OCI-LY1 (cell line): ENCODE measurements around the gene UPK3A.
"Not testable (repeated sequence)": the region's sequence is repeated elsewhere in the genome, so short reads cannot be mapped to it uniquely, and the experiment has no call there.

Experiments
- H2AFZ ChIP-seq: fragments of 200-600 bp; sonication (generic), shearing (Covaris generic); 2 replicates; pipeline ENCODE4 v1.6.0; 2014; ENCODE audit warnings: antibody characterized with exemption, mild to moderate bottlenecking, low read length
- H3F3A ChIP-seq: fragments of 200-600 bp; sonication (generic), shearing (Covaris generic); 2 replicates; pipeline ENCODE4 v1.6.0; 2014; ENCODE audit warnings: mild to moderate bottlenecking, antibody characterized with exemption, low read length, moderate library complexity; ENCODE audit not compliant: insufficient read depth
- H3K27ac ChIP-seq: fragments of 200-600 bp; sonication (generic); 2 replicates; pipeline ENCODE4 v1.5.1; 2014; ENCODE audit warnings: low read length, mixed run types, mild to moderate bottlenecking, low read depth; ENCODE audit not compliant: poor library complexity, severe bottlenecking
- H3K27me3 ChIP-seq: fragments of 200-600 bp; sonication (generic); 2 replicates; pipeline ENCODE4 v1.6.0; 2014; ENCODE audit warnings: antibody characterized with exemption, mild to moderate bottlenecking, low read length, moderate library complexity; ENCODE audit not compliant: insufficient read depth
- H3K36me3 ChIP-seq: fragments of 200-600 bp; sonication (generic); 2 replicates; pipeline ENCODE4 v1.6.1; 2014; ENCODE audit warnings: mild to moderate bottlenecking, antibody characterized with exemption, low read length, moderate library complexity, mixed read lengths; ENCODE audit not compliant: insufficient read depth
- H3K4me1 ChIP-seq: fragments of 200-600 bp; sonication (generic); 2 replicates; pipeline ENCODE4 v1.5.1; 2014; ENCODE audit warnings: mild to moderate bottlenecking, low read length, moderate library complexity; ENCODE audit not compliant: insufficient read depth, severe bottlenecking
- H3K4me2 ChIP-seq: fragments of 200-600 bp; sonication (generic), shearing (Covaris generic); 2 replicates; pipeline ENCODE4 v1.6.1; 2014; ENCODE audit warnings: low read length
- H3K4me3 ChIP-seq: fragments of 200-600 bp; sonication (generic); 2 replicates; pipeline ENCODE4 v1.5.1; 2014; ENCODE audit warnings: low read length, low read depth, mild to moderate bottlenecking, mixed read lengths; ENCODE audit not compliant: poor library complexity, severe bottlenecking
- H3K79me2 ChIP-seq: fragments of 200-600 bp; shearing (Covaris generic); 2 replicates; pipeline ENCODE4 v1.6.1; 2016; ENCODE audit warnings: mixed run types, low read length, mixed read lengths; ENCODE audit not compliant: insufficient read depth
- H3K9ac ChIP-seq: fragments of 200-600 bp; sonication (generic), shearing (Covaris generic); 2 replicates; pipeline ENCODE4 v1.6.1; 2014; ENCODE audit warnings: mild to moderate bottlenecking, low read length, mixed read lengths
- H3K9me2 ChIP-seq: fragments of 200-600 bp; sonication (generic), shearing (Covaris generic); 2 replicates; pipeline ENCODE4 v1.6.1; 2014; ENCODE audit warnings: low read depth, mild to moderate bottlenecking, low read length, mixed read lengths
- H3K9me3 ChIP-seq: fragments of 200-600 bp; shearing (Covaris generic); 2 replicates; pipeline ENCODE4 v1.6.1; 2014; ENCODE audit warnings: low read length, mixed read lengths
- H4K20me1 ChIP-seq: fragments of 200-600 bp; sonication (generic), shearing (Covaris generic); 2 replicates; pipeline ENCODE4 v1.6.0; 2016; ENCODE audit warnings: mild to moderate bottlenecking, low read length; ENCODE audit not compliant: insufficient read depth
- CTCF ChIP-seq: fragments of 200-600 bp; sonication (generic), shearing (Covaris generic); IDR thresholded peaks from 2 replicates; pipeline ENCODE4 v1.5.1; 2017; ENCODE audit warnings: mild to moderate bottlenecking, antibody characterized with exemption, low read length, moderate library complexity, mixed read lengths
- EZH2 ChIP-seq: fragments of 200-600 bp; sonication (generic), shearing (Covaris generic); IDR thresholded peaks from 2 replicates; pipeline ENCODE4 v1.8.0; 2017; ENCODE audit warnings: borderline replicate concordance, mixed run types, mild to moderate bottlenecking, antibody characterized with exemption, low read length, moderate library complexity, mixed read lengths

The UPK3A gene

GRCh38 chr22:45294030-45294429, 9.3 kb downstream of the UPK3A start:
- Histone ChIP-seq H3K4me1 (peaks cover 3% of the 10 kb centered on the region), H3K27ac (no peak overlapping the region), H3K27me3 (peaks cover 18% of the 10 kb centered on the region; the same call in 1 of the 2 replicates), H3K79me2 (no peaks in the 10 kb centered on the region), H2AFZ (no peak overlapping the region), H4K20me1 (no peaks in the 10 kb centered on the region), H3K9me2 (no peaks in the 10 kb centered on the region), H3K4me3 (no peak overlapping the region), H3K4me2 (no peak overlapping the region), H3K9ac (no peak overlapping the region), H3F3A (no peaks in the 10 kb centered on the region), H3K36me3 (no peaks in the 10 kb centered on the region), H3K9me3 (no peaks in the 10 kb centered on the region)
- TF ChIP-seq EZH2 (no peak), CTCF (no peak)

GRCh38 chr22:45295004-45295403, 10.3 kb downstream of the UPK3A start:
- H3K4me1 ChIP-seq, H3K9me2 ChIP-seq, H3K4me2 ChIP-seq, H3K36me3 ChIP-seq, H3K79me2 ChIP-seq, H3K9ac ChIP-seq, H3K9me3 ChIP-seq, H3F3A ChIP-seq, H3K4me3 ChIP-seq, H3K27ac ChIP-seq, H4K20me1 ChIP-seq, H2AFZ ChIP-seq: not testable (repeated sequence)
- H3K27me3 ChIP-seq, result peaks cover 25% of the 10 kb centered on the region; the same call in 1 of the 2 replicates

GRCh38 chr22:45295492-45295891, 10.7 kb downstream of the UPK3A start:
- Histone ChIP-seq H2AFZ (no peak overlapping the region), H4K20me1 (no peaks in the 10 kb centered on the region), H3F3A (no peaks in the 10 kb centered on the region), H3K79me2 (no peaks in the 10 kb centered on the region), H3K9me3 (no peaks in the 10 kb centered on the region), H3K4me1 (peaks cover 3% of the 10 kb centered on the region), H3K27me3 (peaks cover 25% of the 10 kb centered on the region; the same call in 1 of the 2 replicates), H3K27ac (no peak overlapping the region), H3K4me2 (no peak overlapping the region), H3K9me2 (no peaks in the 10 kb centered on the region), H3K4me3 (no peak overlapping the region), H3K9ac (no peak overlapping the region), H3K36me3 (no peaks in the 10 kb centered on the region)
- no peak for TF ChIP-seq EZH2
- TF ChIP-seq CTCF, result no peak

GRCh38 chr22:45296628-45297297, 12.0 kb downstream of the UPK3A start:
- Histone ChIP-seq H3K9ac (no peak overlapping the region), H3K9me3 (no peaks in the 10 kb centered on the region), H2AFZ (no peak overlapping the region), H3K79me2 (no peaks in the 10 kb centered on the region), H3F3A (no peaks in the 10 kb centered on the region), H3K9me2 (no peaks in the 10 kb centered on the region), H3K36me3 (no peaks in the 10 kb centered on the region), H3K27ac (no peak overlapping the region), H3K27me3 (peaks cover 19% of the 10 kb centered on the region; the same call in 1 of the 2 replicates), H3K4me2 (peak overlapping the region; percentile 25; the same call in 1 of the 2 replicates), H3K4me1 (peaks cover 3% of the 10 kb centered on the region), H4K20me1 (no peaks in the 10 kb centered on the region), H3K4me3 (no peak overlapping the region)
- TF ChIP-seq CTCF, result no peak
- TF ChIP-seq EZH2, result no peak
